ENCODE data around the gene LLGL2.

DNA sequence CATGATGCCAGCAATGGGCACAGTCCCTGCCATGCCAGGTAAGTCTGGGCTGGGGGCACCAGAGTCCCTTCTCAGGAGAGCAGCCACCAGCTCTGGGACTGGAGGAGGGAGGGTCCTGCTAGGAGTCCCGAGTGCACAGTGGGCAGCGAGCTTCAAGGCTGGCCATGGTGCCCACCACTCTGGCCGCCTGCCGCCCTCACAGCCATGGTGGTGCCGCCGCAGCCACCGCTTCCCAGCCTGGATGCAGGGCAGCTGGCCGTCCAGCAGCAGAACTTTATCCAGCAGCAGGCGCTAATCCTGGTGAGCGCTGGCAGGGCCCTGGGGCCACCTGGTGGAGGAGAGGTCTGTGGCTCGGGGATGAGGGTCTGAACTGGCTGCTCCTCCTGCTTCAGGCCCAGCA is 89.8 kb downstream of the LLGL2 start:
- TF ChIP-seq, protein P1, sequence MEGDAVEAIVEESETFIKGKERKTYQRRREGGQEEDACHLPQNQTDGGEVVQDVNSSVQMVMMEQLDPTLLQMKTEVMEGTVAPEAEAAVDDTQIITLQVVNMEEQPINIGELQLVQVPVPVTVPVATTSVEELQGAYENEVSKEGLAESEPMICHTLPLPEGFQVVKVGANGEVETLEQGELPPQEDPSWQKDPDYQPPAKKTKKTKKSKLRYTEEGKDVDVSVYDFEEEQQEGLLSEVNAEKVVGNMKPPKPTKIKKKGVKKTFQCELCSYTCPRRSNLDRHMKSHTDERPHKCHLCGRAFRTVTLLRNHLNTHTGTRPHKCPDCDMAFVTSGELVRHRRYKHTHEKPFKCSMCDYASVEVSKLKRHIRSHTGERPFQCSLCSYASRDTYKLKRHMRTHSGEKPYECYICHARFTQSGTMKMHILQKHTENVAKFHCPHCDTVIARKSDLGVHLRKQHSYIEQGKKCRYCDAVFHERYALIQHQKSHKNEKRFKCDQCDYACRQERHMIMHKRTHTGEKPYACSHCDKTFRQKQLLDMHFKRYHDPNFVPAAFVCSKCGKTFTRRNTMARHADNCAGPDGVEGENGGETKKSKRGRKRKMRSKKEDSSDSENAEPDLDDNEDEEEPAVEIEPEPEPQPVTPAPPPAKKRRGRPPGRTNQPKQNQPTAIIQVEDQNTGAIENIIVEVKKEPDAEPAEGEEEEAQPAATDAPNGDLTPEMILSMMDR (IDR thresholded peaks at IDR 0.05), result peak; percentile 15
- no peak for TF ChIP-seq EZH2 (IDR thresholded peaks at IDR 0.05)

Data from neural progenitor cell (in vitro differentiated cells).